Epithelial cell of umbilical artery (primary cell): Measurements from ENCODE around the gene KIAA1143. TPM values are rescaled to one million over a fixed set of nuclear protein-coding genes. Genes with fewer than 3 reads are reported as not detected.

Source experiments
- total RNA-seq: library from RNA; depleted of rRNA; stranded (reverse); fragments of >200 nt; gene quantifications from 2 replicates; pipeline ENCODE4 v1.2.3, GENCODE V29; 2014

The KIAA1143 gene
- 16.2 and 18.8 TPM in 2 replicates for total RNA-seq

DNA sequence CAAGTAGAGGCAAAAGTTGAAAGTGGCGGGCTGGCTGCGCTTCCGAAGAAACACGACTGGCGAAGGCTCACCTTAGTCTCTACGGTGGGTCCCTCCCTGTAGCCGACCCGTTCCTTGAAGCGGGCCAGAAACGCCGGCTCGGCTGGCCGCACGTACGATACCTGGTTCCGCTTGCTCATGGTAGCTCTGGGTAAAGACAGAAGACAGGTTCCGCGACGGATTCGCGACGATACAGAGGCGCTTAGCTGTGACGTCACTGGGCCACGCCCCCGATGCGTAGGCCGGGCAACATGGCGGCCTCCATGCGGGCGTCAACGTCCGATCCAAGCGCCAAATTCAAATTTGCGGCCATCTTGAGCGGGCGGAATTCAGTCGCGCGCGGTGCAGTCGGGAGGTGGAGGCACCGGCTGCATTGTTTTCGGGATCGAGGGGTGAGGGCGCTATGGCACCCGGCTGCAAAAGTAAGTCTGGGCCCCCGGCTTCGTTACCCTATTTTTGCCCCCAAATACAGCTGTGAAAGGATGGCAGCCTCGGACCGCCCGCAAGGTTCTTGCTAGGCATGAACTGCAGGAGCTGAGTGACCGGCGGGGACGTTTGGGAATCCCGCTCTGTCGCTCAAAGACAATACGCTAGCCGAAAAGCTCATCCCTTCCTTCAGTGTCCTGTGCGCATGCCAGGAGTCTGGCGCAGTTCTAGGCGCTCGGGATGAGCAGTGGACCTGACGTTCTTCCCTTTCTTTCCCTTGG is at the start of gene KIAA1143, which contains the start of gene KIF15:
KIAA1143 (minus strand) TSS at position 196 of the 746 bp plus-strand sequence; CDS start at position 179, 17 bp downstream.
KIF15 (plus strand) TSS at position 371 of the 746 bp plus-strand sequence; CDS start at position 443, 72 bp downstream.

DNA sequence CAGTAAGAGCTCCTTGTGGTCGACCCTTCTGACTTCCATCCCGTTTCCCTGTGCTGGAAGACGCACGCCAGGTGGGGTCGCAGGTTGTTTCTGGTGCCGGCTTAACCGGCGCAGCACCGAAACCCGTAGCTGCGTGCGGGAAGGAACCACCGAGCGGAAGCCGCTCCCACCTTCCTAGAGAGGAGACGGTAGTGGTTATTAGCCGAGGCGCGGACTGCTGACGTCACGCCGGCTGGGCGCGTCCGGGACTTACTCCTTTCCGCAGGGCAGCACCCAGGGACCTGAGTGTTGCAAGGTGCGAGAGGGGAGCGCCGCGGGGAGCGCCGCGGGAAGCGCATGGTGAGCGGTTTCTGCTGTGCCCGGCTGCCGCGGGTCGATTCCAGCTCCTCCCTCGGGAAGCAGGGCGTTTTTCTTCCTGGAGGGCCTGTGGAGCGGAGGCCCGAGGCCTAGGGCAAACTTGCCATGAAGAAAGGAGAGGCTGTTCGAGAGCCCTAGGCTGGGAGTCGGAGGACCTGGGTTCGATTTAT is 32.0 kb downstream of the KIAA1143 start, which contains the start of gene ZNF501:
ZNF501 (plus strand) TSS at position 252 of the 527 bp plus-strand sequence. CDS start 4,787 bp downstream, outside the sequence.

DNA sequence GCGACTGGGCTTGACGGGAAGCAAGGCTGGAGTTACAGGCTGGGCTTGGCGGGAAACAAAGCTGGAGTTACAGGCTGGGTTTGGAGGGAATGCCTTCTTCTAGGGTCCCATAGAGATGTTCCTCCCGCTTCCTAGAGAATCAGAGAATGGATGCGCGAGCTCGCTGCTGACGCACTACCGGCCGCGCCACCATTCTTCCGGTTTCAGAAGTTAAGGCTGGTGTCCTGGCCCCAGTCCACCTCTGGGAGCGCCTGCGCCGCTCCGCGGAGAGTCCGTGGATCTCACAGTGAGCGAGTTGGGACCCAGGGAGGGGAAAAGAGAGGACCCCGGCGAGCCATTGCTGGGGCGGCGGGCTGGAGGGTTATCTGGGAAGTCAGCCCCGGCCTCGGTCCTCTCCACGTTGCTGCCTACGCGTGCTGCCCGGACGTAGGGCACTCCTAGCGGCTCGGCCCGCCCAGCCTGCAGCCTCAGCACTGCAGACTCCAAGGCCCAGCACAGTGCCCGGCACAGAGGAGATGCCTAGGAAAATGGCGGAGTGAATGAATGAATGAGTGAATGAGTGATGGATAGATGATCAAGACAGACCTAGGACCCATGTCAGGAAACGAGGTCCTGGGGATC is 48.9 kb downstream of the KIAA1143 start, which contains the start of gene ZNF502:
ZNF502 (plus strand) TSS at position 206 of the 621 bp plus-strand sequence. CDS start 7,602 bp downstream, outside the sequence.

Other genes starting within 250 kb of the KIAA1143 start
- 0.97 and 1.1 TPM in 2 replicates for gene ZKSCAN7, start 206.4 kb downstream of the KIAA1143 start, total RNA-seq
- 0.61 and 0.65 TPM in 2 replicates for gene ZNF660, start 176.7 kb downstream of the KIAA1143 start, total RNA-seq
- 8.8 and 10.6 TPM in 2 replicates for gene ZNF197, start 136.6 kb downstream of the KIAA1143 start, total RNA-seq
- 15.8 and 21.4 TPM in 2 replicates for gene ZNF35, start 112.9 kb downstream of the KIAA1143 start, total RNA-seq
- gene ZNF502, start 49.0 kb downstream of the KIAA1143 start, total RNA-seq, result 3.6 and 3.9 TPM in 2 replicates
- 3.2 and 5.8 TPM in 2 replicates for gene ZNF501, start 32.0 kb downstream of the KIAA1143 start, total RNA-seq
- gene KIF15, start 175 bp upstream of the KIAA1143 start, total RNA-seq, result 15.3 and 19.9 TPM in 2 replicates
- 11.9 and 12.0 TPM in 2 replicates for gene TMEM42, start 100.3 kb upstream of the KIAA1143 start, total RNA-seq
- gene TGM4, start 113.0 kb upstream of the KIAA1143 start, total RNA-seq, result 0.15 TPM in 1 of 2 replicates, not detected in the other
- gene ZDHHC3, start 214.6 kb upstream of the KIAA1143 start, total RNA-seq, result 28.9 and 37.7 TPM in 2 replicates
- gene EXOSC7, start 214.6 kb upstream of the KIAA1143 start, total RNA-seq, result 66.9 and 96.8 TPM in 2 replicates